ENCODE data around the gene MED9. TPM values are rescaled to one million over a fixed set of nuclear protein-coding genes. Genes with fewer than 3 reads are reported as not detected.
"Not testable (repeated sequence)": the region's sequence is repeated elsewhere in the genome, so short reads cannot be mapped to it uniquely, and the experiment has no call there.

Gene MED9
- total RNA-seq, 1 experiment from 2014 or later, result 8.1 TPM

- Mint-ChIP-seq H3K4me1 (ENCODE audit: insufficient read depth, unreplicated experiment) (peaks cover 16% of the 10 kb centered on the region), H3K9me3 (ENCODE audit: unreplicated experiment) (no peaks in the 10 kb centered on the region), H3K27ac (ENCODE audit: low read depth, unreplicated experiment) (no peak overlapping the region), H3K27me3 (ENCODE audit: insufficient read depth, unreplicated experiment) (peaks cover 3% of the 10 kb centered on the region), H3K36me3 (ENCODE audit: insufficient read depth, unreplicated experiment) (peaks cover 19% of the 10 kb centered on the region), H3K4me3 (ENCODE audit: unreplicated experiment) (no peak overlapping the region)
- CTCF ChIA-PET, result interaction anchor here (0.5 to 1.5 kb wide), 5 partner anchors 13 to 221 kb away, joined by 3 to 4 read pairs (median 3); no protein-coding TSS in a partner anchor
- intact Hi-C loops (cut with micrococcal nuclease), result no loop called here
- BruUV-seq (replicated peaks), result no TSS peak
- no peak for DNase-seq (ENCODE audit: unreplicated experiment)
- POLR2A ChIA-PET, result interaction anchor here (0.6 kb wide), 2 partner anchors 114 to 183 kb away, joined by 3 to 4 read pairs; no protein-coding TSS in a partner anchor
- TF ChIP-seq CTCF (IDR thresholded peaks at IDR 0.05; ENCODE audit: unreplicated experiment), result no peak
Measured at GRCh38 chr17:17480593-17481148, 3.9 kb downstream of the MED9 start.

- ChIA-PET POLR2A (no interaction called here), CTCF (interaction anchor here (0.6 to 1.5 kb wide), 2 partner anchors 99 to 160 kb away, joined by 4 read pairs; no protein-coding TSS in a partner anchor)
- no peaks in the 10 kb centered on the region for H3K27me3 Mint-ChIP-seq (ENCODE audit: insufficient read depth, unreplicated experiment)
- H3K4me3 Mint-ChIP-seq (ENCODE audit: unreplicated experiment), result no peak overlapping the region
- no peaks in the 10 kb centered on the region for H3K9me3 Mint-ChIP-seq (ENCODE audit: unreplicated experiment)
- BruUV-seq (replicated peaks), result no TSS peak
- TF ChIP-seq CTCF (IDR thresholded peaks at IDR 0.05; ENCODE audit: unreplicated experiment), result no peak
- H3K36me3 Mint-ChIP-seq (ENCODE audit: insufficient read depth, unreplicated experiment), result peaks cover 19% of the 10 kb centered on the region
- H3K4me1 Mint-ChIP-seq (ENCODE audit: insufficient read depth, unreplicated experiment), result peaks cover 16% of the 10 kb centered on the region
- H3K27ac Mint-ChIP-seq (ENCODE audit: low read depth, unreplicated experiment), result no peak overlapping the region
- intact Hi-C loops (cut with micrococcal nuclease), result no loop called here
- no peak for DNase-seq (ENCODE audit: unreplicated experiment)
Measured at GRCh38 chr17:17481860-17482259, 5.1 kb downstream of the MED9 start.

DNA sequence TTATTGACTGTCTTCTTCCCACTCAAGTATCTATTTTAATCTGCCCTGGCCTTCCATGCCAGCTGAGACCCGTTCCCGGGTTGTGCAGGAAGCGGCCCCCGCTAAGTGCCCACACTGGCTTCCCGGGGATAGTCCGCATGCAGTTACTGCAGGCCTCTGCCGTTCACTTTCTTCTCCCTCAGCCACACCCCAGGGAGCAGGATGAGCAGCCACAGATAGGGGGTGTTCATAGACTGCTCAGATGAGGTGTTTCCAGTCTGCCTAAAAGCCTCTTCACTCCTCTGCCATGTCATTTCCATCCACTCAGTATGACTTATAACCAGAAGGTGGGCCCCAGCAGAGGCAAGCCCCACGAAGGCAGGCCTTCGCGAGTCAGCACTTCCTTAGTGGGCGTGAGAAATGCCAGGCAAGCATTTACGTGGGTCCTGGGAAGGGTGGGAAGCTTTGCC lies 7.7 kb downstream of the MED9 start:
- intact Hi-C loops (cut with micrococcal nuclease), result no loop called here
- no peaks in the 10 kb centered on the region for H3K9me3 Mint-ChIP-seq (ENCODE audit: unreplicated experiment)
- H3K36me3 Mint-ChIP-seq (ENCODE audit: insufficient read depth, unreplicated experiment), result peaks cover 39% of the 10 kb centered on the region
- DNase-seq (ENCODE audit: unreplicated experiment), result no peak
- ChIA-PET CTCF (no interaction called here), POLR2A (no interaction called here)
- no peak overlapping the region for H3K27ac Mint-ChIP-seq (ENCODE audit: low read depth, unreplicated experiment)
- H3K4me1 Mint-ChIP-seq (ENCODE audit: insufficient read depth, unreplicated experiment), result peaks cover 16% of the 10 kb centered on the region
- no peak overlapping the region for H3K4me3 Mint-ChIP-seq (ENCODE audit: unreplicated experiment)
- BruUV-seq (replicated peaks), result no TSS peak
- H3K27me3 Mint-ChIP-seq (ENCODE audit: insufficient read depth, unreplicated experiment), result no peaks in the 10 kb centered on the region
- TF ChIP-seq CTCF (IDR thresholded peaks at IDR 0.05; ENCODE audit: unreplicated experiment), result no peak

DNA sequence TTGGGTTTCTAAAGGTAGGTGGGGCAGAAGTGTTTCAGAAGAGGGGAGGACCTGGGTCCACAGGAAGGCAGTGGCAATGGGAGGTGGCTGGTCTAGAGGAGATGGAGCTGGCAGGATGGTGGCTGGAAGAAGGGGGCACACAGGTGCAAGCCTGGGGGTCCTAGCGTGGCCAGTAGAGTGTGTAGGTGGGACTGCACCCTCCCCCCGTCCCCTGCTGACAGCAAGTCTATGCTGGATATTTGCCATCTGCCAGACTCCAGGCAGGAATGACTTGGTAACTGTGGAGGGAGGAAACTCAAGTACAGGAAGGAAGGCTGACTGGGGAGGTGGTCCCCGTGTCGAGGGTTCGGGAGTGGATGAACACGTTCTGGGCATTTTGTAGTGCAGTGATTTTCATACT lies 8.6 kb downstream of the MED9 start:
- peaks cover 13% of the 10 kb centered on the region for H3K4me1 Mint-ChIP-seq (ENCODE audit: insufficient read depth, unreplicated experiment)
- H3K4me3 Mint-ChIP-seq (ENCODE audit: unreplicated experiment), result no peak overlapping the region
- H3K27ac Mint-ChIP-seq (ENCODE audit: low read depth, unreplicated experiment), result no peak overlapping the region
- no peak for TF ChIP-seq CTCF (IDR thresholded peaks at IDR 0.05; ENCODE audit: unreplicated experiment)
- peaks cover 37% of the 10 kb centered on the region for H3K36me3 Mint-ChIP-seq (ENCODE audit: insufficient read depth, unreplicated experiment)
- no TSS peak for BruUV-seq (replicated peaks)
- ChIA-PET POLR2A (no interaction called here), CTCF (no interaction called here)
- DNase-seq (ENCODE audit: unreplicated experiment), result no peak
- intact Hi-C loops (cut with micrococcal nuclease), result no loop called here
- H3K27me3 Mint-ChIP-seq (ENCODE audit: insufficient read depth, unreplicated experiment), result no peaks in the 10 kb centered on the region
- H3K9me3 Mint-ChIP-seq (ENCODE audit: unreplicated experiment), result no peaks in the 10 kb centered on the region

DNA sequence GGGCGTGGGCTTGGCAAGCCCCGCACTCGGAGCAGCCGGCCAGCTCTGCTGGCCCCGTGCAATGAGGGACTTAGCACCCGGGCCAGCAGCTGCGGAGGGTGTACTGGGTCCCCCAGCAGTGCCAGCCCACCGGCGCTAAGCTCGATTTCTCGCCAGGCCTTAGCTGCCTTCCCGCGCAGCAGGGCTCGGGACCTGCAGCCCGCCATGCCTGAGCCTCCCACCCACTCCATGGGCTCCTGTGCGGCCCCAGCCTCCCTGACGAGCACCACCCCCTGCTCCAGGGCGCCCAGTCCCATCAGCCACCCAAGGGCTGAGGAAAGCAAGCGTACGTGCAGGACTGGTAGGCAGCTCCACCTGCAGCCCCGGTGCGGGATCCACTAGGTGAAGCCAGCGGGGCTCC lies 9.6 kb downstream of the MED9 start:
- H3K27me3 Mint-ChIP-seq (ENCODE audit: insufficient read depth, unreplicated experiment); H3K4me1 Mint-ChIP-seq (ENCODE audit: insufficient read depth, unreplicated experiment); H3K27ac Mint-ChIP-seq (ENCODE audit: low read depth, unreplicated experiment); H3K4me3 Mint-ChIP-seq (ENCODE audit: unreplicated experiment); H3K9me3 Mint-ChIP-seq (ENCODE audit: unreplicated experiment); POLR2A ChIA-PET; BruUV-seq (replicated peaks); intact Hi-C loops (cut with micrococcal nuclease); DNase-seq (ENCODE audit: unreplicated experiment): not testable (repeated sequence)
- CTCF ChIA-PET, result interaction anchor here (2.0 kb wide), 1 partner anchor 10 kb away, joined by 6 read pairs; the partner anchor contains the start of gene RASD1
- H3K36me3 Mint-ChIP-seq (ENCODE audit: insufficient read depth, unreplicated experiment), result peaks cover 39% of the 10 kb centered on the region
